Nucleus accumbens (tissue), 56 donors: ENCODE results near the gene VN1R2.
"Not testable (repeated sequence)": the region's sequence is repeated elsewhere in the genome, so short reads cannot be mapped to it uniquely, and the experiment has no call there.

Source experiments
- DNase-seq, 56 donors: peaks; one replicate each; lab custom pipeline; 2025; lab: John Stamatoyannopoulos, UW

Gene VN1R2

GRCh38 chr19:53257715-53258342 is at the start of gene VN1R2:
Gene VN1R2 (plus strand): TSS chr19:53258292. CDS start chr19:53258376, 84 bp downstream.
- DNase-seq, result not testable (repeated sequence)

GRCh38 chr19:53211554-53211953 is 46.5 kb upstream of the VN1R2 start:
- DNase-seq, result not testable (repeated sequence)

GRCh38 chr19:53212703-53213320 is 45.3 kb upstream of the VN1R2 start:
- DNase-seq, result no peak

- DNase-seq, result not testable (repeated sequence)
These were observed 35.4 kb upstream of the VN1R2 start for GRCh38 chr19:53222716-53223115.

- no peak for DNase-seq
These were observed 33.5 kb upstream of the VN1R2 start for GRCh38 chr19:53224606-53225005.

GRCh38 chr19:53237114-53237777 is 20.8 kb upstream of the VN1R2 start:
- no peak for DNase-seq

- no peak for DNase-seq
These were observed 11.6 kb upstream of the VN1R2 start for GRCh38 chr19:53246498-53246897.

GRCh38 chr19:53254411-53255341 is 3.4 kb upstream of the VN1R2 start, which contains the start of gene ZNF677:
Gene ZNF677 (minus strand): TSS chr19:53254873. CDS start chr19:53251550, 3,323 bp downstream.
- peak; percentile 18 to 98 (median 91) for DNase-seq

- not testable (repeated sequence) for DNase-seq
These were observed 9.5 kb downstream of the VN1R2 start, which contains the start of gene VN1R4 for GRCh38 chr19:53267623-53268022. Gene VN1R4 (minus strand): TSS chr19:53267723. CDS start chr19:53267665, 58 bp downstream.

- not testable (repeated sequence) for DNase-seq
These were observed 11.8 kb downstream of the VN1R2 start for GRCh38 chr19:53269861-53270260.

- DNase-seq, result no peak
These were observed 14.0 kb downstream of the VN1R2 start for GRCh38 chr19:53272044-53272443.

GRCh38 chr19:53275480-53275879 is 17.4 kb downstream of the VN1R2 start:
- no peak for DNase-seq

GRCh38 chr19:53281947-53282346 is 23.9 kb downstream of the VN1R2 start:
- DNase-seq, result not testable (repeated sequence)

GRCh38 chr19:53285087-53285486 is 27.0 kb downstream of the VN1R2 start:
- no peak for DNase-seq

GRCh38 chr19:53290758-53291549 is 32.9 kb downstream of the VN1R2 start:
- no peak for DNase-seq

- no peak for DNase-seq
These were observed 36.8 kb downstream of the VN1R2 start for GRCh38 chr19:53294786-53295441.

GRCh38 chr19:53301341-53301740 is 43.2 kb downstream of the VN1R2 start:
- not testable (repeated sequence) for DNase-seq

- peak in 25 of 56 donors; percentile 1 to 40 (median 12) for DNase-seq
These were observed 50.3 kb downstream of the VN1R2 start for GRCh38 chr19:53308339-53308811.
